Muscle layer of duodenum (tissue), 2 donors: Measurements from ENCODE around the gene CEACAM21.

Experiments used
- H3K27ac ChIP-seq: one replicate; pipeline ENCODE4 v1.7.0; 2013; ENCODE audit warnings: mild to moderate bottlenecking, low read length
- H3K27me3 ChIP-seq: one replicate; pipeline ENCODE4 v1.7.0; 2013; ENCODE audit warnings: low read depth, mild to moderate bottlenecking, control low read depth, low read length
- H3K36me3 ChIP-seq, 2 donors: one replicate each; pipeline ENCODE4 v1.7.0; 2013; ENCODE audit warnings: low read length in 2 of 2, control low read depth in 1 of 2, mild to moderate bottlenecking in 1 of 2; ENCODE audit not compliant: insufficient read depth in 2 of 2, control insufficient read depth in 1 of 2
- H3K4me1 ChIP-seq, 2 donors: one replicate each; pipeline ENCODE4 v1.7.0; 2013; ENCODE audit warnings: low read length in 2 of 2, mild to moderate bottlenecking in 2 of 2, control low read depth in 1 of 2, moderate library complexity in 1 of 2; ENCODE audit not compliant: insufficient read depth in 2 of 2, control insufficient read depth in 1 of 2
- H3K4me3 ChIP-seq, 2 donors: one replicate each; pipeline ENCODE4 v1.7.0; 2013; ENCODE audit warnings: low read length in 2 of 2, low read depth in 1 of 2, mild to moderate bottlenecking in 1 of 2
- H3K9me3 ChIP-seq, 2 donors: one replicate each; pipeline ENCODE4 v1.7.0; 2013; ENCODE audit warnings: low read length in 2 of 2, control low read depth in 1 of 2, mild to moderate bottlenecking in 1 of 2; ENCODE audit not compliant: control insufficient read depth in 1 of 2
- donor health status: healthy.

The CEACAM21 gene

DNA sequence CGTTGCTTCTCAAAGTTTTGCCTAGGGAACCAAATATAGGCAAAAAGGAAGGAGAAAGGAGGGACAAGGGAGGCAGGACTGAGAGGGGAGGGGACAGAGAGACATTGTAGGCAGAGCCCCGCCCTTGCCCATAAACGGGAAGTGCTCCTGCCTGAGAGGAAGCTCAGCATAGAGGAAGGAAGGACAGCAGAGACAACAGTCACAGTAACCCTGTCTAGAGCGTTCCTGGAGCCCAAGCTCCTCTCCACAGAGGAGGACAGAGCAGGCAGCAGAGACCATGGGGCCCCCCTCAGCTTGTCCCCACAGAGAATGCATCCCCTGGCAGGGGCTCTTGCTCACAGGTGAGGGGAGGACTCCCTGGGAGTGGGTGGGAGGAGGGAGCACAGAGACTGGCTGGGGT is at the start of gene CEACAM21:
Gene CEACAM21 (plus strand): TSS at position 169 of the 400 bp plus-strand sequence. CDS start 109 bp downstream, at position 278.
- H3K4me1 ChIP-seq = no peaks in the 10 kb centered on the region
- H3K27me3 ChIP-seq = no peaks in the 10 kb centered on the region
- H3K36me3 ChIP-seq = no peaks in the 10 kb centered on the region
- peaks cover 3 to 6% of the 10 kb centered on the region in 2 donors for H3K9me3 ChIP-seq
- H3K27ac ChIP-seq = peak within 1 kb of the TSS; percentile 31
- H3K4me3 ChIP-seq = peak within 1 kb of the TSS; percentile 26 to 33

DNA sequence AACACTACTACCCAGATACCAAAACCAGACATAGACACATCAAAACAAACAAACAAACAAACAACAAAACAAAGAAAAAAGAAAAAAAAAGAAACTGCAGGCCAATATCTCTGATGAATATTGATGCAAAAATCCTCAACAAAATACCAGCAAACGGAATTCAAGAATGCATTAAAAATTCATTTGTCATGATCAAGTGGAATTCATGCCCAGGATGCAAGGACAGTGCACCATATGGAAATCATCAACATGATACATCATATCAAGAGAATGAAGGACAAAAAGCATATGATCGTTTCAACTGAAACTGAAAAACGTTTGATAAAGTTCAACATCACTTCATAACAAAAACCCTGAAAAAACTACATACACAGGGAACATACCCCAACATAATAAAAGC is 48.9 kb upstream of the CEACAM21 start:
- no peaks in the 10 kb centered on the region for H3K9me3 ChIP-seq
- no peak overlapping the region for H3K4me3 ChIP-seq
- no peak overlapping the region for H3K27ac ChIP-seq
- H3K36me3 ChIP-seq = no peaks in the 10 kb centered on the region
- peaks cover 0 to 7% of the 10 kb centered on the region in 2 donors for H3K4me1 ChIP-seq
- peaks cover 5% of the 10 kb centered on the region for H3K27me3 ChIP-seq

DNA sequence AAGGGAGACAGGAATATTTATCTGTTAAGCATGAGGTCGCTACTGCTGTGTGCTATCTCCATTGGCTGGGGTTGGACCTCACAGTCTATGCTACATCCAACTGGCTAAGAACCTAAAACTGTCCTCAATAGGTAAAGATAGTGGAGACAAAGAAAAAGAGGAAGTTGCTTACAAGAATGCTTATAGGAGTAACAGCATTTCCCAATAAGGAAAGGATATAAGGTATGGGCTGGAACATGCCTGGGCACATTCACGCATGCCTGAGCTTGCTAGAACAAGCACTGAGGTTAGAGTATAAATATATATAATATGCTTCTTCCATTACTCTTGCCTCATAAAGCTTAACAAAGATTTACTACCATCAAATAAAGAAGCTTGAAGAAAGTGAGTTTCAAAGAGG is 47.9 kb upstream of the CEACAM21 start:
- H3K27ac ChIP-seq = no peak overlapping the region
- H3K9me3 ChIP-seq = no peaks in the 10 kb centered on the region
- H3K27me3 ChIP-seq = peaks cover under 1% of the 10 kb centered on the region
- H3K36me3 ChIP-seq = no peaks in the 10 kb centered on the region
- H3K4me1 ChIP-seq = peaks cover 0 to 5% of the 10 kb centered on the region in 2 donors
- H3K4me3 ChIP-seq = no peak overlapping the region

DNA sequence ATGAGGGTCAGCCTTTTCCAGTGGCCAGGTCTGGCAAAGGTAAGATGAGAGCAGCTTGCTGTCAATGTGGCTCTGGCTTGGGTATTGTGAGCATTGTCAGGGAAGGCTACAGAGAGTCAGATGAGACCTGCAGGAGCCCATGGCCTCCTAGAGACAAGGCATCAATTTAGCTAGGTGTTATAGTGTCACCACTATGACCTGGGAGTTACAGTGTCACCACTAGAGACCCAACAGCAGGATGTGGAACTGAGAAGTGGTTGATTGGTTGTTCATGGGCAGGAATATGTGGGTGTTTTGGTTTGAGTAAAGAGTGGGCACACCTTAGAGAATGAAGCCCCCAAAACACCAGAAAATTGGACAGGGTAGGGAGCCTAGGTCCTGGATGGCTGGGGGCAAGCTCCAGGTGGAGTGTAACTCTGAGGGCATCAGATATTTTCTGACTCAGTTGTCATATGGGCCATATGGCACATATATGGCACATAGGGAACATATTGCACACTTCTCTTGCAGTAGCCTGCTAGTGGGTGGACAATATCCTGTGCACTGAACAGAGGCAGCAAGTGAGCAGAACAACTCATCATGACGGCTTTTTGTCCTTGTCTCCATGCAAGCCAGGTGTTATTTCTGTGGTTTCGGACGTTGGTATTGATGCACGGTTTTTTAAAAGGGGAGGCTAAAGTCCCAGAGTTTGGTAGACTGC is 46.3 kb upstream of the CEACAM21 start:
- Histone ChIP-seq H3K4me1 (peaks cover 0 to 5% of the 10 kb centered on the region in 2 donors), H3K9me3 (no peaks in the 10 kb centered on the region), H3K27me3 (no peaks in the 10 kb centered on the region), H3K27ac (no peak overlapping the region), H3K36me3 (no peaks in the 10 kb centered on the region), H3K4me3 (no peak overlapping the region)

- no peak overlapping the region for H3K4me3 ChIP-seq
- peak overlapping the region; percentile 20 for H3K27ac ChIP-seq
- no peaks in the 10 kb centered on the region for H3K27me3 ChIP-seq
- no peaks in the 10 kb centered on the region for H3K36me3 ChIP-seq
- H3K9me3 ChIP-seq = no peaks in the 10 kb centered on the region
- peaks cover 0 to 5% of the 10 kb centered on the region in 2 donors for H3K4me1 ChIP-seq
These were observed 45.8 kb upstream of the CEACAM21 start for GRCh38 chr19:41530184-41530534.

DNA sequence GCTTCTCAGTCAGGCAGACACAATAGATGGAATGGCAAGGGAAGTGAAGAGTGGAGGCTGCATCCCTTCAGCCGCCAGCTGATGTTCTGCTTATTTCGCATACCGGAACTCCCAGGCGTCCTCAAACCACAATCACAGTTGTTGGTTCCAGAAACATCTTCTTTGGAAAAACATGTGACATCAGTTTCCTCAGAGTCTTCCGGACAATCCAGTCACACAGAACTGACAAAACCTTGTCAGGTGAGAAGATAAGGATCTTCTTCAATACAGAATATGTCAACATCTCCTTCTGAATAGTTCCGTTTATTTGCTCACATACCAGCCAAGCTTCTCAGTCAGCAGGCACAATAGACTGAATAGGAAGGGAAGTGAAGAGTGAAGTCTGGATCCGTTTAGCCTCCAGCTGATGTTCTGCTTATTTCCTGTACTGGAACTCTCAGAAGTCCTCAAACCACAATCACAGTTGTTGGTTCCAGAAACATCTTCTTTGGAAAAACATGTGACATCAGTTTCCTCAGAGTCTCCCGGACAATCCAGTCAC is 45.1 kb upstream of the CEACAM21 start:
- H3K36me3 ChIP-seq = no peaks in the 10 kb centered on the region
- peak overlapping the region in 1 of 2 donors; percentile 41 for H3K4me3 ChIP-seq
- H3K9me3 ChIP-seq = no peaks in the 10 kb centered on the region
- H3K4me1 ChIP-seq = peaks cover 0 to 5% of the 10 kb centered on the region in 2 donors
- H3K27me3 ChIP-seq = no peaks in the 10 kb centered on the region
- H3K27ac ChIP-seq = peak overlapping the region; percentile 45

DNA sequence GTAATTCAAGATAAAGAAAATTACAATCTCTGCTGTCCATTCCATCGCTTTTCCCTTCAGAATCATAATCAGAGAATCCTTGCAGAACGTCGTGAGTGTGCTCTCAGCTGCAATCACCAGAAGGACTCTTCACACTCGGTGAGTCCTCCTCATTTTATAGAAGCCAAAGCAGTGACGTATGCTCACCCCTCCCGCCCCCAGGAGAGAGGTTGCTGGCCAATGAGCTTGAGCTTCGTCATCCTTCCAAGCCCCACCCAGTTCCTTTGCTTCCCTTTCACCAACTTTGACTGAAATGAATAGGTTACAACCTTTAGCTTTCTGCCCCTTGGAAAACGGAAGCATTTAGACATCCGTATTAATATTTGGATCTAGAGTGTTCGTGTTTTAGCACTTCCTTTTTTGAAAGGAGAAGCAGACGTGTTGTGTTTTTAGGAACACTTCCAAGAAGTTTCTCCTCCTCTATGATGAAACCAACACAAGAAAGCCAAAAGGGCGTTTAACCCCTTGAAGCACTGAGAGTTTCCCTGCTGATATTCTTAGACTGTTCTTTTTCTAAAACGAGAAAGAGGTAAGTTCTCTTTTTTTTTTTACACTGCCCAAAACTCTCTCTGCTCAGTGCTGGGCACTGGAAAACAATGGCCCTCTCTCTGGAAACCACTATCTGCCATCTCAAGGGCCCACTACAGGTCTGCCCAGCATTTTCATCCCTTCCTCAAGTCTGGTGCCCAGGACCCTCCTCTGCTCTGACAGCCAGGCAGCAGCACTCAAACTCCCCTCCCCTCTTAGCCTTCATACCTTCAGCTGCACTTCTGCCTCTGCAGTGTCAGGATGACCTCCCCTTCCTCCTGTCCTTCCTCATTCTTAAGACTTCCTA is 44.3 kb upstream of the CEACAM21 start:
- Histone ChIP-seq H3K9me3 (no peaks in the 10 kb centered on the region), H3K27me3 (no peaks in the 10 kb centered on the region), H3K4me1 (peaks cover 0 to 5% of the 10 kb centered on the region in 2 donors), H3K4me3 (peak overlapping the region; percentile 38 to 41), H3K27ac (peak overlapping the region; percentile 45), H3K36me3 (no peaks in the 10 kb centered on the region)

DNA sequence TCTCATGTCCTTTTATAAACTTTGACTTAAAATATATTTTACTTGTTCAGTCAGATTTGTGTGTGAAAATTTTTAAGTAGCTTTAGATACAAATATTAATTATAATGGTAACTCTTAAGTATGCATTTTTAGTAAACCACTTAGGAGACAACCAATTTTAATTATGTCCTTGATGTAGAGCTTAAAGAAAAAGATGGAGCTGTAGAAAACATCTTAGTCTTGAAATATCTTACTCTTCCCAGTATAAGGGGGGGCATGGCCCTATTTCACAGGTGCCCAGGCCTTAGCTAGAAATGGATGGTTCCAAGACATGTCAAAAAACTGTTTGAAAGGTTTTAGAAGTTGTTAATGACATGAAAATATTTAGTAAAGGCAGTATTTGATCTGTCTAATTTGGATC is 43.4 kb upstream of the CEACAM21 start:
- H3K4me1 ChIP-seq = peaks cover 0 to 5% of the 10 kb centered on the region in 2 donors
- no peaks in the 10 kb centered on the region for H3K27me3 ChIP-seq
- no peak overlapping the region for H3K27ac ChIP-seq
- no peak overlapping the region for H3K4me3 ChIP-seq
- no peaks in the 10 kb centered on the region for H3K9me3 ChIP-seq
- no peaks in the 10 kb centered on the region for H3K36me3 ChIP-seq

- Histone ChIP-seq H3K9me3 (no peaks in the 10 kb centered on the region), H3K4me1 (peaks cover 0 to 5% of the 10 kb centered on the region in 2 donors), H3K27ac (no peak overlapping the region), H3K4me3 (no peak overlapping the region), H3K36me3 (no peaks in the 10 kb centered on the region), H3K27me3 (no peaks in the 10 kb centered on the region)
These were observed 42.2 kb upstream of the CEACAM21 start for GRCh38 chr19:41533671-41534215.

DNA sequence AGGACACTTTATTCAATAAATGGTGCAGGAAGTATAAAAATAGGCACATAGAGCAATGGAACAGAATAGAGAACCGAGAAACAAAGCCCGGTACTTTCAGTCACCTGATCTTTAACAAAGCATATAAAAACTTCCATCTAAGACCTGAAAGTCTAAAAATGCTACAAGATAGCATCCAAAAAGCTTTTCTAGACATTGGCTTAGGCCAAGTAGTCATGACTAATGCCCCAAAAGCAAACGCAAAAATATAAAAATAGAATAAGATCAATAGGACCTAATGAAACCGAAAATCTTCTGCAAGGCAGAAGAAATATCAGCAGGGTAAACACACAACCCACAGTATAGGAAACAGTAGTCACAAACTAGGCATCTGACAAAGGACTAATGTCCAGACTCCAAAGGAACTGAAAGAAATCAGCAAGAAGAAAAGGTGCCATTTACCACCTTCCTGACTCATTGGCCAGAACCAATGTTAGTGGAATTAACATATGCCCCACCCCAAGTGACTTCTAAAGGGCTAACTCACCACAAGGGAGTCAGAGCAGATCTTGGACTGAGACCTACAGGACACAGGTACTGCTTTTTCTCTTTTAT is 40.8 kb upstream of the CEACAM21 start:
- no peaks in the 10 kb centered on the region for H3K9me3 ChIP-seq
- H3K4me3 ChIP-seq = no peak overlapping the region
- H3K36me3 ChIP-seq = no peaks in the 10 kb centered on the region
- H3K27ac ChIP-seq = no peak overlapping the region
- H3K4me1 ChIP-seq = peaks cover 0 to 5% of the 10 kb centered on the region in 2 donors
- no peaks in the 10 kb centered on the region for H3K27me3 ChIP-seq

DNA sequence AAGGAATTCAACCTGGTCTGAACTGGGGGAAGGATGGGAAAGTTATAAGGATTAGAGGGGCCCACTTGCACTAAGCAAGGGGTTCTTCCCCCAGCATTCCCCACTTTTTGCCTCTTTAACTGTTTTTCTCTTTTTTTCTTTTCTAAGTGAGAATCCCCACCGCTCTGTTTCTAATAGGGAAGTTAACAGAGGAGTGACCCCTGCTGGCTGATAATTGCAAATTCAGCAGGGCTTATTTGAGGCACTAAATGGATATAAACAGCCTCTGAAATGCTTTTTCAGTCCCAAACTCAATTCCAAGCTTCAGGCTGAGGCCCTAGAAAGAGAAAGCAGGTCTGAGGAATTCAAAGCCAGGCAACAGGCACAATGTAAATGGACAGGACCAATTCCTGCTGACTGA is 38.2 kb upstream of the CEACAM21 start:
- H3K27me3 ChIP-seq = no peaks in the 10 kb centered on the region
- no peaks in the 10 kb centered on the region for H3K36me3 ChIP-seq
- no peak overlapping the region for H3K4me3 ChIP-seq
- no peak overlapping the region for H3K27ac ChIP-seq
- H3K4me1 ChIP-seq = no peaks in the 10 kb centered on the region
- H3K9me3 ChIP-seq = no peaks in the 10 kb centered on the region
